Rectal smooth muscle tissue (tissue), 1 donor: ENCODE data around the gene CCSER1.

Experiments used
- H3K27ac ChIP-seq: one replicate; pipeline ENCODE4 v1.7.0; 2013; ENCODE audit warnings: low read depth, low read length, inconsistent platforms
- H3K27me3 ChIP-seq: one replicate; pipeline ENCODE4 v1.7.0; 2013; ENCODE audit warnings: low read length; ENCODE audit not compliant: control insufficient read depth, insufficient read depth
- H3K36me3 ChIP-seq: one replicate; pipeline ENCODE4 v1.7.0; 2013; ENCODE audit warnings: low read length; ENCODE audit not compliant: control insufficient read depth, insufficient read depth
- H3K4me1 ChIP-seq: one replicate; pipeline ENCODE4 v1.7.0; 2013; ENCODE audit warnings: low read length; ENCODE audit not compliant: control insufficient read depth, insufficient read depth
- H3K4me3 ChIP-seq: one replicate; pipeline ENCODE4 v1.7.0; 2013; ENCODE audit warnings: low read length
- H3K9ac ChIP-seq: one replicate; pipeline ENCODE4 v1.7.0; 2013; ENCODE audit warnings: low read length

Gene CCSER1

GRCh38 chr4:90982813-90983212, 855.6 kb downstream of the CCSER1 start:
- H3K9ac ChIP-seq, result no peak overlapping the region
- no peak overlapping the region for H3K27ac ChIP-seq

GRCh38 chr4:90990284-90990683, 863.1 kb downstream of the CCSER1 start:
- H3K9ac ChIP-seq, result no peak overlapping the region
- no peaks in the 10 kb centered on the region for H3K36me3 ChIP-seq
- H3K4me3 ChIP-seq, result no peak overlapping the region
- no peak overlapping the region for H3K27ac ChIP-seq
- H3K4me1 ChIP-seq, result no peaks in the 10 kb centered on the region
- no peaks in the 10 kb centered on the region for H3K27me3 ChIP-seq

More at GRCh38 chr4:90982813-90983212, 855.6 kb downstream of the CCSER1 start:
- H3K27me3 ChIP-seq, result no peaks in the 10 kb centered on the region
- H3K4me3 ChIP-seq, result no peak overlapping the region
- H3K4me1 ChIP-seq, result no peaks in the 10 kb centered on the region
- no peaks in the 10 kb centered on the region for H3K36me3 ChIP-seq

- H3K9ac ChIP-seq, result no peak overlapping the region
- H3K4me1 ChIP-seq, result no peaks in the 10 kb centered on the region
- no peak overlapping the region for H3K4me3 ChIP-seq
- no peaks in the 10 kb centered on the region for H3K27me3 ChIP-seq
- H3K36me3 ChIP-seq, result no peaks in the 10 kb centered on the region
- H3K27ac ChIP-seq, result no peak overlapping the region
Measured at GRCh38 chr4:90992213-90992612, 865.0 kb downstream of the CCSER1 start.

- no peaks in the 10 kb centered on the region for H3K36me3 ChIP-seq
- no peaks in the 10 kb centered on the region for H3K27me3 ChIP-seq
Measured at GRCh38 chr4:90994851-90995574, 867.8 kb downstream of the CCSER1 start.

GRCh38 chr4:90995996-90996395, 868.8 kb downstream of the CCSER1 start:
- H3K4me3 ChIP-seq, result no peak overlapping the region
- no peaks in the 10 kb centered on the region for H3K36me3 ChIP-seq
- no peaks in the 10 kb centered on the region for H3K27me3 ChIP-seq
- no peak overlapping the region for H3K27ac ChIP-seq
- no peaks in the 10 kb centered on the region for H3K4me1 ChIP-seq
- H3K9ac ChIP-seq, result no peak overlapping the region

More at GRCh38 chr4:90994851-90995574, 867.8 kb downstream of the CCSER1 start:
- Histone ChIP-seq H3K9ac (no peak overlapping the region), H3K27ac (no peak overlapping the region), H3K4me1 (no peaks in the 10 kb centered on the region), H3K4me3 (no peak overlapping the region)

GRCh38 chr4:90996813-90997212, 869.6 kb downstream of the CCSER1 start:
- Histone ChIP-seq H3K27ac (no peak overlapping the region), H3K4me3 (no peak overlapping the region), H3K27me3 (no peaks in the 10 kb centered on the region), H3K9ac (no peak overlapping the region), H3K36me3 (no peaks in the 10 kb centered on the region), H3K4me1 (no peaks in the 10 kb centered on the region)

GRCh38 chr4:91015861-91016260, 888.7 kb downstream of the CCSER1 start:
- no peaks in the 10 kb centered on the region for H3K36me3 ChIP-seq
- H3K4me3 ChIP-seq, result no peak overlapping the region
- H3K27me3 ChIP-seq, result no peaks in the 10 kb centered on the region
- no peaks in the 10 kb centered on the region for H3K4me1 ChIP-seq
- H3K27ac ChIP-seq, result no peak overlapping the region
- H3K9ac ChIP-seq, result no peak overlapping the region

GRCh38 chr4:91019513-91019912, 892.3 kb downstream of the CCSER1 start:
- Histone ChIP-seq H3K27me3 (no peaks in the 10 kb centered on the region), H3K27ac (no peak overlapping the region), H3K36me3 (no peaks in the 10 kb centered on the region), H3K4me1 (no peaks in the 10 kb centered on the region), H3K4me3 (no peak overlapping the region), H3K9ac (no peak overlapping the region)

- Histone ChIP-seq H3K36me3 (no peaks in the 10 kb centered on the region), H3K4me3 (no peak overlapping the region), H3K27ac (no peak overlapping the region), H3K9ac (no peak overlapping the region), H3K27me3 (no peaks in the 10 kb centered on the region), H3K4me1 (no peaks in the 10 kb centered on the region)
Measured at GRCh38 chr4:91025241-91026148, 898.3 kb downstream of the CCSER1 start.

- no peaks in the 10 kb centered on the region for H3K36me3 ChIP-seq
- H3K27ac ChIP-seq, result no peak overlapping the region
Measured at GRCh38 chr4:91028228-91028627, 901.0 kb downstream of the CCSER1 start.

GRCh38 chr4:91031761-91032160, 904.6 kb downstream of the CCSER1 start:
- Histone ChIP-seq H3K27ac (no peak overlapping the region), H3K27me3 (no peaks in the 10 kb centered on the region), H3K36me3 (no peaks in the 10 kb centered on the region), H3K9ac (no peak overlapping the region), H3K4me1 (no peaks in the 10 kb centered on the region), H3K4me3 (no peak overlapping the region)

More at GRCh38 chr4:91028228-91028627, 901.0 kb downstream of the CCSER1 start:
- Histone ChIP-seq H3K9ac (no peak overlapping the region), H3K27me3 (no peaks in the 10 kb centered on the region), H3K4me3 (no peak overlapping the region), H3K4me1 (no peaks in the 10 kb centered on the region)

- Histone ChIP-seq H3K27me3 (no peaks in the 10 kb centered on the region), H3K4me3 (no peak overlapping the region), H3K4me1 (no peaks in the 10 kb centered on the region), H3K9ac (no peak overlapping the region), H3K36me3 (no peaks in the 10 kb centered on the region), H3K27ac (no peak overlapping the region)
Measured at GRCh38 chr4:91032725-91033445, 905.7 kb downstream of the CCSER1 start.
